ENCODE data around the gene CYLD.

CYLD gene

DNA sequence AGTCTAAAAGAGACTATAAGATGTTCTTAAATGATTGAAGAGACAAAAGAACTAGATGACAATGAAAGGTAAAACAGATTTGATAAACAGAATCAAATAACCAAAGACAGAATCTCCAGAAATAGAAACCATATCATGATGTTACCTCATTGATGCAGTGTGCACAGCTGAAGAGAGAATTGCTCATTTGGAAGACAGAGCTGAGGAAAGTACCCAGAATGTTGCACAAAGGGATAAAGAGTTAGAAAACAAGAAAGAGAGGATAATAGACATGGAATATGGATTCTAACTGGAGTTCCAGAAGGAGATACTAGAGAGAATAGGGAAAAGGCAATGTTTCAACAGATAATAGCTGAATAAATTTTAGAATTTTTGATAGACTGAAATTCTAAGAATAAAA, 47.9 kb downstream of the CYLD start:
- DNase-seq: no peak

DNA sequence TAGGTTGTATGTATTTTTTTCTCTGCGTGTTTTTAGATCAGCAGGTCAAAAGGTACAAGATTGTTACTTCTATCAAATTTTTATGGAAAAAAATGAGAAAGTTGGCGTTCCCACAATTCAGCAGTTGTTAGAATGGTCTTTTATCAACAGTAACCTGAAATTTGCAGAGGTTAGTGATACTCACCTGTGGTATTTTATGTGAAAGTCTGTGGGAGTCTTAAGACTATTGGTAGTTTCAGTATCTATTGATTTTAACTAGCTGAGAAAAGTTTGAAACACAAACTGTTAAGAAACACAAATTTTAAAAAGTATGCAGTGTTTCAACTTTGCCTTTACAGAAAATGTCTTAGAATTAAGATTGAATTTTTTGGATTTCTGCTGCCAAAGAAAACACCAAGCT, 49.6 kb downstream of the CYLD start:
- no peak for DNase-seq

DNA sequence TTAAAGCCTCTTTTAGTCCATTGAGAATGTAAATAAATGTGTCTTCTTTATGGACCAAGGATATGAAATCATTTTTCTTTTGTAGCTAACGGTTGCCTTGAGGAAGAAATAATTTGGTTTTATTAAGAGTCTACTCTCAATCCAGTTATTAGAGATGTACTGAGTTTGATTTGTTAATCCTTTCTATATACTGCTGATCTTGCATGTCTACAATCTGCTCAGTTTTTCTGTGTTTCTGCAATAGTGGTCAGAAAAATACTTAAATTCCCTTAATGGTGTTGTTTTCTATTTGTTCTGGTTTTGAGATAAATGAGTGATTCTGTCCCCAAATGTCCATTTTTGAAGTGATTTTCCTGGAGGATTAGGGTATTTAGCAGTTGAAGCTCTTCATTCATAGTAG, 54.9 kb downstream of the CYLD start:
- no peak for DNase-seq

DNA sequence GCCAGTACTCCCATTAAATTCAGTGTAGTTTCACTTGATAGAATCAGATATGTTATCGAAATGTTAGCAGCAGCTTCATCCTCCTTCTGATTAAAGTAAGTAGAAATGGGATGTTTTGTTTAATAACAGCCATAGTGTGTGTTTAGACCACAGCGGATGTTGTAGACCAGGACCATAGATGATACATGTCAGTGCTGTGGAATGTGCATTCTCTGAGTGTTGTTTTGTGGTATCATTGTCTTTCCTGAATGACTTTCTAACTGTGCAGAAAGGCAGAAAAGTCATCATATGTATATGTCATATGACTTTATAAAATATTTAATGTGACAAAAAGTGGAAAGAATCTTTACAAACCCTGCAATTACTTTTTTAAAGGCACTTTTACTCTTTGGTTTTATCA, 55.6 kb downstream of the CYLD start:
- no peak for DNase-seq

DNA sequence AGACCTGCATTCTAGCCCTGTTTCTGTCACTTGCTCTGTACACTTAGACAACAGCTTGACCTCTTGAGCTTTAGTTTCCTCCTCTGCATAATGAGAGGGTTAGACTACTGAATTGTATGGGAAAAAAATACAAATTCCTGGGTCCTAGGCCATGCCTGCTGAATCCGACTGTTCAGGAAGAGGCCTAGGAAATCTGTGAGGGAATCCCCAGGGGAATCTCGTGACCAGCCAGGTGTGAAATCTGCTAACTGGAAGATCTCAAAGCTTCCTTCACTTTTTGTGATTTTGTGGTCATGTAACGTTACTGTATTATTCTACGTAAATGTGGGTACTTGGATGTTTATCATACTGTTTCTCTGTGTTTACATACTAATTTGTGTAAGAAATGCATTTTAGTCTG, 58.2 kb downstream of the CYLD start:
- DNase-seq: no peak

DNA sequence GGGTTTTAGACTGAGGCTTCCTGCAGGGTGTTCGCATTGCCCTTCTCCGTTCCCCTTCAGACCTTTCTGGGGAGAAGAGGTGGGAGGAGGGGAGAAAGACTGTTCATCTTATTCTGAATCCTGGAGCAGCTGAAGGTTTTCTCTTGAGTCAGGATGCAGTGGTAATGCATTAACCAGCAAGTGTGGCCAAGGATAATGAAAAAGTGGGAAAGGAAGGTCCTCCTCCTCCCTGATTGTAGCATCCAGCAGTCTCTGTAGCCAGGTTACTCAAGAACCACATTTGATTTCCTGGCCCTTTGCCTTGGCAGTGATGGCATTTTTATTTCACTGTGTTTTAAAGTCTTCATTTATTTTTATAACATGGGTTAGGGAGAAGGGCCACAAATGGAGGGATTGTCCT, 59.1 kb downstream of the CYLD start:
- DNase-seq: no peak

DNA sequence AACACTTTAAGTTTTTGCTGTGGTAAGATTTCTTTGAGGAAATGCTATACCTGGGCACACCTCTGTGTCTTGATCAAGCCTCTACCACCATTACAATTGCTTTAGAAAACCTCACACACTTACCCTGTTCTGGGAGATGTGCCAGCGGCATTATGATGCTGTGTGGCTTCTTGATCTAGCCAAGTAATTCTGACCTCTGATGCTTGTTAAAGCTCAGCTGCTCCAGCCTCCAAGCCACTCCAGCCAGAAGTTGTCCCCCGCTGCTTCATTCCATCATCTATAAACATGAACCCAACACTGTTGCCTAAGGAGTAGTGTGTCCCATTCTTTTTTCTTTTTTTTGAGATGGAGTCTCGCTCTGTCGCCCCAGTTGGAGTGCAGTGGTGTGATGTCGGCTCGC, 60.1 kb downstream of the CYLD start:
- no peak for DNase-seq

DNA sequence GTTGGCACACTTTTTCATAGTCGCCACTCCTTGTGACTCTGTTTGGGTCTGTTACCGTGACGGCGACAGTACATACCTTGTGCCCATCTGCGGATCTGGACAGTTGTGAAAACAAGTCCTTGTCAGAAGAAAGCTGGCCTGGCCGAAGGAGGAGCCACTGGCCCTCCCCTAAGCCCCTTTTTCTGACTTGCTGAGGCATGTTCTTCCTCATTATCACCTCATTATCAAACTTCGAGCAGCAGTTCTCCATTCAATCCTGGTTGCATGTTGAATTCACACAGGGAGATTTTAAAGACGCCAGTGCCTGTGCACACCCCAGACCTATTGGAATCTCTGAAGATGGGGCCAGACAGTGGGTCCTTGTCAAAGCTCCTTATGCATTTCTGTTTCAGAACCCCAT, 61.1 kb downstream of the CYLD start:
- no peak for DNase-seq

DNA sequence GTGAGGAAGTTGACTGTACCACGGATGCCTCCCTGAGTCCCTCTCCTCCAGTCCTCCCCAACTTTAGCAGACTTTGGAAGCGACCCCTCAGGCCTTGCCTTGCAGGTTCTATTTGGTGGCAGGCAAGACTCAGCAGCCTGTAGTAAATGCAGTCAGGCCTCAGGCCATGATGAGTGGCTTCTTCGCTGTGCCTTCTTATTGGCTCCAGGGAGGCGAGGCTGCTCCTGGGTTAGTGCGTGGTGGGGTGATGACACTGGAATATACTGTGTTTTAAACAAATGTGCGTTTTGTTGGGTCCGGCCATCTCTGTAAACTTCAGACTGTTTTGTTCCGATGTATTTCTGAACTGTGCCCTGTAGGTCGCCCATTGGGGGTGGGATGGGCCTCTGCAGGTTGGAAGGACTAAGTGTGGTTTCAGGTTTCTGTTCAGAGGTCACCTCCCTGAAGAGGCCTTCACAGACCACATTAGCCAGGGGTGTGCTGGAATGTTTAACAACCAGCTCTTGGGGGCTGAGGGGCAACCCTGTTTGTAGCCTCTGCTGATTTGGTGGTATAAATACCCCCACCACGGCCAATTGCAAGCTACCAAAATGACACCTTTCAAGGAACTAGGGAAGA, 62.5 kb downstream of the CYLD start:
- DNase-seq: no peak

DNA sequence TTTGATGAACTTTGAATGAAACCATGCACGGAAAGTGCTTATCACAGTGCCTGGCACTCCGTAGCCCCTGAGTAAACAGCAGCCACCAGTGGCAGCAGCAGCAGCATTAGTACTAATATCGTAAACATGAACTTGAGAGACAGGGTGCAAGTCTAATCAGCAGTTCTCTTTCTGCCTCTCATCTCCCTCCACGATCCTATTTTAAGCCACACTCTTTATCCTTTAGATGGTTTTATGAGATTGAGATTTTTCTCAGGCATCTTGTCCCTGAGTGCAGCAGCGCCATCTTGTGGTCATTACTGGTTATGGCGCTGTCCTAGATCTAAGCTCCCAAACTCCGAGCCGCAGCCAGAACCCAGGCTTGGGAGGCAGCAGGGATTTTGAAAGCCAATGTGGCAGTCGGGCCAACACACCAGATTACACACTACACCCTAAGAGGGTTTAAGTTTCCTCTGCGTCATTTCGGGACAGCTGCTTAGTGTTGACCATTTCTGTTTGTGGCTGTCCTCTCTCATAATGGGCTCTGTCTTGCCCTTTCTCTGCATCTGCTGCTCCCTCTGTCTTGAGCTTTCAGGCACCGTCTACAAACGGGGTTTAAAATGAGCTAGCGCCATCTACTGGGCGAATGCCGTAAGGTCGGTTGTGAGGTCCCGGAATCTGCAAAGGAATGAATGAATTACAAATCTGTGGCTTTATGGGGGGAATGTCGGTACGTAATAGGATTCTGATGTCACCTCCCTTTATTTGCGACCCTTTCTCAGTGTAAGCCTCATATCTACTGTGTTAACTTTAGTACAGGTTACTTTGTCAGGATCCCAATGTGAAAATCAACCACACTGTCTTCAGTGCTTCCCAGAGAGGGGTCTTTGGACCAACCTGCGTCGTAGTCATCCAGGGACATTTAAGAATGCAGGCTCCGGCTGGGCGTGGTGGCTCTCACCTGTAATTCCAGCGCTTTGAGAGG, 64.5 kb downstream of the CYLD start:
- peak; percentile 91 for DNase-seq

DNA sequence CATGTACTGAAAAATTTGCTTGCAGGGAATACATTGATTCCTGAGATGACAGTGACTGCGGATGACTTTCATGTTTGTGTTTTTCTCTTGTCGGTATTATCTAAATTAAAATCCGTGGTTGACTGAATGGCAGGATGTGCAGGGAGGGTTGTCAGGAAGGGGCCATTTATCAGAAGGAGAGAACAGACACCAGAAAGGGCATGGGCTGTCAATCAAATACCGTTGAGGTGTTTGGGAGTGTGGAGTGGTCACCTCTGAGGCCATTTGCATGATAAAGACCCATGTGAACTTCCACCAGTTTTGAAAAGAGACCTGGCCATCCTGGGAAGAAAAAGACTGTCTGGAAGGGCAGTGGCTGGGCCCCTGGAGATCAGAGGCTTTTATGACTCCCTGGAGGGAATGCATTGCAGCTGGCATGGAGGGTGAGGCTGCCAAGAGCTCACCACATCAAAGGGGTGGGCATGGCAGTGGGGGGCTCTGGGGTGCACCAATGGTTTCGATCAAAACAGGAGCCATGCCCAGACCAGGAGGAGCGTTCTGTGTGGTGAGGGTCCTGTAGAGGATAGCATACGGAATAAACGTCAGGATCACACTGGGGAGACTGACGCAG, 67.1 kb downstream of the CYLD start:
- no peak for DNase-seq

DNA sequence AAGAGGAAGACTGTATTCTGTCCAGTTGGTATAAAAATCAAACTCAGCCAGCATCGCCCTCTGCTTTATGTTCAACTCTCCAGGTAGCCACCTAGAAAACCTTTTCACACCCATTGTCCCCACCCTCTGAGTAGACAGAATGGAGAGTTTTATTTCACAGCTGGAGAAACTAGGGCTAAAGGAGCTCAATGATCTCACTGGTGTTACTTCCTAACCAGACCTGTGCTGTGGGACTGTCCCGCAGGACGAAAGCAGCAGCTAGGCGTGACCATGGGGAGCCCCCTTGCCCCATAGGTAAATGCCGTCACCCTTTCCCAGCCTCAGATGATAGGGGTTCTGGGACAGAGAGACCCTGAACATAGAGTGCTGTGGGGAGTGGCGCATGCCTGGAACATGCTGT, 67.7 kb downstream of the CYLD start:
- no peak for DNase-seq

DNA sequence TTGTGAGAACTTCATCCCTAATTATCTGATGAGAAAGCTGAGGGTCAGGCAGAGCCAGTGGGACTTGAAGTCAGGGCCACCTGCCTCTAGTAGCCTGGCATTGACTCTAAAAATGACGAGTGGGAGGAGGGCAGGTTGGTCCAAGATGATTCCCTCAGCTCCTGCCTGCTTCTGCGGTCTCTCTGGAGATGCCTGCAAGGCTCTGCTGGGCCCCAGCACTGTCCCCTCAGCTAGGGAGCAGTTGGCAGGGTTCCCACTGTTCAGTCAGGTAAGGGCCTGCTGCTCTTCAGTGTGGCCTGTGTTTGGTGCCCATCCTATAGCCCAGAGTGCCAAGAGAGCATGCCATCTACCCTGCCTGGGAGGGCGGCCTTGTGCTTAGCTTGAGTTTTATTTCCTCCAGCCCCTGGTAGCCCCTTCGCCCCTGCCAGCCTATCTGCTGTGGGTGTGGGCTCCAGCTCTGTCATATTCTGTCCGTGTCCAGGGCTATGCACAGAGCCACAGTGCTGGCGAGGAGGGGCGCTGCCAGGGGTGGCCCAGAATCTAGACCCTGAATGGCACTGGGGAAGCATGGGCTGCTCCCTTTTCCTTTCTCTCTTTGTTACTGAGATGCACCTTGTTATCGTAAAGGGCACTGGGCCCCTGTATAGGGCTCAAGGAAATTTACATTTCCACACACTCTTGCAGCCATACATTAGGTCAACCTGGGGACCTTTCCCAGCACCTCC, 68.5 kb downstream of the CYLD start:
- DNase-seq: no peak

DNA sequence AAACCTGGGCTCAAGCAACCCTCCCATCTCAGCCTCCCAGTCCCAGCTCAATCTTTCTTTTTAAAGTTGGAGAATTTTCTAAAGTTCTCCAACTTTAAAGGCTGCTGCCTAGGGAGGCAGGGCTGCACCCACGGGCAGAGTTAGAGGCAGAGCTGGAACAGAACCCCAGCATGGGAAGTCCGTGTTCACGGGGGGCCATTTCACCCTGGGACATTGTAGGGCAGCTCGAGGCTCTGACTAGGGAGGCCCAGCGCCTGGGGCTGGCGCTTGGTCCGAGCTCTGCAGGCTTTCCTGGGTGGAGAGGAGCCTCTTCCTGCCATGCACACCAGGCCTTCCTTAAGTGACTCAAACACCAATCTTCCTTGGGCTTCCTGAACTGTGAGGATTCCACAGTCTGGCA, 70.2 kb downstream of the CYLD start:
- no peak for DNase-seq

DNA sequence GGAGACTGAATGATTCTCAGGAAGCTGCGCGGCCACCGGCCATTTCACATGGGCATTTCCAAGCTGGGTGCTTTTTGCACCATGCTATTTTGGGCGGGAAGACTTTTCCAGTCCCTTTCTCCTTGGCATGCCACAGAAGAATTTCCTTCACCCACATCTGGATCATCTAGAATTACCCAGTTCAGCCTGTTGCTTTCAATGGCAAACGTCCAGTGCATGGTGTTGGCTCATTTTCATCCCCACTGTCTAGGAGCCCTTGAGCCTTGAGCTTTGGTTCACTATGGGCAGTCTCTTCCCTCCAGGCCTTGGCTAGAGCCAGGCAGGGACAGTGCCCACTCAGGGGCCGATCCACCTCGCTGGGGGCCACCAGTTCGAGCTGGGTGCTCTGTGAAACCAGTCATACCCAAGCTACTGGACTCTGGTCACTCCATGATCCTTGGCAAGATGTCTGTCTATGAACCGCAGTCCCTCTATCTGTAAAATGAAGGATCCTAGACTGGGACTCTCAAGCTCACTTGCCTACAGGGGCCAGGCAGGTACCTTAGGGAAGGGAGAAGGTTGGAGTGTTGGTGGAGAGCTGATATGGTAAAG, 71.1 kb downstream of the CYLD start:
- no peak for DNase-seq

DNA sequence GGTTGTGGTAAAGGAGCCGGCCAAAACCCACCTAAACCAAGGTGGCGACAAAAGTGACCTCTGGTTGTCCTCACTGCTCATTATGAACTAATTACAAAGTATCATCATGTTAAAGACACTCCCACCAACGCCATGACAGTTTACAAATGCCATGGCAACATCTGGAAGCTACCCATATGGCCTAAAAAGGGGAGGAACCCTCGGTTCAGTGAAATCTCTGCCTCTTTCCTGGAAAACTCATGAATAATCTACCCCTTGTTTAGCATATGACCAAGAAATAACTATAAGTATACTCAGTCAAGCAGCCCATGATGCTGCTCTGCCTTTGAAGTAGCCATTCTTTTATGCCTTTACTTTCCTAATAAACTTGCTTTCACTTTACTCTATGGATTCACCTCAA, 72.2 kb downstream of the CYLD start:
- DNase-seq: no peak

DNA sequence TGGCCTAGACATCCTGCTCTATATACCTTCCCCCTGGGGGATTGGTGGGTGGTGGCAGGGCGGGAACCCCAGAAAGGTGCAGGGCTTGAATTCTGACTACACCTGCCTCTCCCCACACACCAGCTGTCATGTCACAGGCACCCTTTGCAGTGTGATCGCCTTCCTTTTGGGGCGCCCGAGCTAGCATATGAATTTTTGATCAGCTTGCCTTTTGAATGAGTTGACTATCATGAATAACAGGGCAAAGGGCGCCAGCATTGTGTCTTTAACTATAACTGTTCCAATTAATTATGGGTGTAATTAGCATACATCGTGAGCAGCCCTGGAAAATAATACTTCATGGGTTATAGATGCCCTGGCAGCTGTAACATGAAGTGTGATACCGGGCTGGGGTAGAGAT, 72.7 kb downstream of the CYLD start:
- peak; percentile 42 for DNase-seq

DNA sequence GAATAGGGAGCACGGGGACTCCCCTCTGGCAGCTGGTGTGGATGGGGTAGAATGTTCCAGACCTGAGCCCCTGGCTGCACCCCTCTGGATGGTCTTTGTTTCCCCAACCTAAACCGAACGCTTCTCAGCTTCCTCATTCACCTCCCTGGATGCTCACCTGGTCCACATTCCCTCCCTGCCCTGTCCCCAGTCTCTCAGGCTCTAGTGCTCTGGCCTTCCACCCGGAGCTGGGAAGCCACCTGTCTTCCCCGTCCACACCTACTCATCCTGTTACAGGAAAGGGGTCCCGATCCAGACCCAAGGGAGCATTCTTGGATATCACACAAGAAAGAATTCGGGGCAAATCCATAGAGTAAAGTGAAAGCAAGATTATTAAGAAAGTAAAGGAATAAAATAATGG, 73.5 kb downstream of the CYLD start:
- DNase-seq: no peak

DNA sequence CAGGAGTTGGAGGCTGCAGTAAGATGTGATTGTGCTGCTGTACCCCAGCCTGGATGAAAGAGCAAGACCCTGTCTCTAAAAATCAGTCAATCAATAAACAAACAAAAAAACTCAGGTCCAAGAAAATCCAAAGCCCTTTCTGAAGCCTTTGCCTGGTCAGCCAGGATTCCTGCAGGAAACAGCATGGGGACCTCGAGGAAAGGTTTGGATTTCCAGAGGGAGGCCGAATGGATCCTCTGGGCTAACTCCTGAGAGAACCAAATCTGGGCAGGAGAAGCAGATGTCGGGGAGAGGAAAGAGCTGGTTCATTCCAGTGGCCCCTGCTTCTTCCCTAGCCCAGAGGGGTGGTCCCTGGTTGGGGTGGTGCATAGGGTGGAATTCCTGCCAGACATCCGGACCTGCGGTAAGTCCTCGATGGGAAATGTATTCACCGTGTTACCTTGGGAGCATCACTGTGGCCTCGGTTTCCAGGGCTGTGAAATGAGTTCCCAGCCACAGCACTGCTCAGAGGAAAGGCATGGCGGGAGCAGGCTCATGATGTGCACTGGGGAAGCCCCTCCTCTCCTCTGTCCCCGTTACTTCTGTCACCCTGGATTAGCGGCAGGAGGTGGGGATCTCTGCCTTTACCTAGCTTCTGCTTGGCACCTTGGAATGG, 75.1 kb downstream of the CYLD start:
- DNase-seq: no peak

DNA sequence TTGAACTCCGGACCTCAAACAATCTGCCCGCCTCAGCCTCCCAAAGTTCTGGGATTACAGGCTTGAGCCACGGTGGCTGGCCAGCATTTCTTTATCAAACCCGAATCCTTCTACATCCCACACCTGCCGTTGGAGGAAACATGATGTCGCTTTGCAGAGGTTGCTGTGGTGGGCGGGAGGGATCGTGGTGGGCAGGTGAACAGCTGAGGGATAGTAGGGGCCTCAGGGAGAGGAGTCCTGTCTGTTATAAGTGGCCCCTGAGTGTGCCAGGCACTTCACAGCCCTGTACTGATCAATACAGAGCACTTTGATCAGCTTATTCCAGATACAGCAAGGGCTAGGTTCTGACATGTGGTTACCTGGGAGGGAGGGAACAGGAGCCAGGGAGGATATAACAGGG, 76.5 kb downstream of the CYLD start:
- no peak for DNase-seq

DNA sequence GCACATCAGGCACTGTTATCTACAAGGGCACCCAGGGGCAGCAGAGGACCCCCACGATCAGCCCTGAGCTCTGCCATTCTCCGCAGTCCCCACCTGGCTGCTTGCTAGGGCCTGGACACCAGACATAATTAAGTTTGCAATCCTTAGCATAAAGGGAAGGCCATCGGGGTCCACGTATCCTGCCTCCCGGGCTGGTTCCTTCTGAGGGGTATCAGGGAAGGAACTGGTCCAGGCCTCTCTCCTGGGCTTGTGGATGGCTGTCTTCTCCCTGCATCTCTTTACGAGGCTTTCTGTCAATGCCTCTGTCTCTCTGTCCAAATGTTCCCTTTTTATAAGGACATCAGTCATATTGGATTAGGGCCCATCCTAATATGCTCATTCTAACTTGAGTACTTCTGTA, 77.8 kb downstream of the CYLD start:
- no peak for DNase-seq

DNA sequence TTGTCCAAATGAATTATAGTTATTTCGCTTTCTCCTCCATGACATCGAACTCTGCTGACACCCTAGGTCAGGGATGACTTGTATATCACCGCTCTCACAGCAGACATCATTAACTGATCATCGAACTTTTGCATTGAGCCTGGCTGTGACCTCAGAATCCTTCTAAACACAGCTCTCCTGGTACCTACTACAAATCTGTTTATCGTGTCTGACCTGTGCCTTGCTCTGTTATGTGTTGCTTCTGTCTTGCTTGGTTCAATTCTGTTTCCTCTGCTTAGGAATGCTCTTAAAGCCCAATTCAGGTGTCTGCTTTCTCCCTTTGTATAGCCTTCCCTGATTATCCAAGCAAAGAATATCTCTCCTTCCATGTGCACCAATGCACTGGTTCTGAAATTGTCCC, 78.3 kb downstream of the CYLD start:
- DNase-seq: no peak

DNA sequence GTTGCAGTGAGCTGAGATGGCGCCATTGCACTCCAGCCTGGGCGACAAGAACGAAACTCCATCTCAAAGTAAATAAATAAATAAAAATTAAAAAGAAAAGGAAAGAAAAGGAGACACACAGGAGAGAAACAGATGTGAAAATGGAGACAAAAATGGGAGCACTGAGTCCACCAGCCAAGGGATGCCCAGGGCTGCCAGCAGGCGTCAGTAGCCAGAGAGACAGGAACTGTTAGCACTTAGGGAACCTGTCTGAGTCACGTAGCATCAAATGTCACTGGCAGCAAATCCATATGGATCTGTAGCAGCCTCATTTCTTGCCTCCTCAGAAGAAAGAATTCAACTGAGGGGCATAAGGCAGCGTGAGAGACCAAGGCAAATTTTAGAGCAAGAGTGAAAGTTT, 79.7 kb downstream of the CYLD start:
- DNase-seq: no peak
